Spleen (tissue), 7 donors: ENCODE results near the gene REG4.

ENCODE experiments used
- CTCF ChIP-seq, 11 experiments: fragments of 200-600 bp in 7 of 11; fragments of 450-650 bp in 4 of 11; sonication (generic) in 4 of 11; IDR thresholded peaks in 8 of 11; conservative IDR thresholded peaks in 3 of 11; 1 replicate in 7 of 11; 2 replicates in 4 of 11; pipeline versions ENCODE4 v1.4.0 to v1.8.0; 2016 to 2021; ENCODE audit warnings: antibody characterized with exemption in 11 of 11, inconsistent platforms in 4 of 11, mild to moderate bottlenecking in 1 of 11
- POLR2AphosphoS5 ChIP-seq, 3 donors: sonication (generic); formaldehyde crosslinking; IDR thresholded peaks; one replicate each; pipeline ENCODE4 v1.5.1; 2017; ENCODE audit warnings: antibody characterized with exemption in 3 of 3
- donor health status: DM: no; HTN: no; CAD: no; lungs with moderate emphysema.
- donor health status: DM: no; HTN: no; CAD: no.
- donor health status: DM: no; HTN: no; CAD: no.

GRCh38 chr1:119853155-119853554, 41.9 kb upstream of the REG4 start:
- TF ChIP-seq CTCF (IDR thresholded peaks at IDR 0.05 in 8 of 11, conservative IDR thresholded peaks at IDR 0.05 in 3 of 11) (no peak), POLR2AphosphoS5 (IDR thresholded peaks at IDR 0.05) (no peak)
